K562 (cell line): Measurements from ENCODE around the gene GPHN. TPM values are rescaled to one million over a fixed set of nuclear protein-coding genes. Genes with fewer than 3 reads are reported as not detected.

Experiments used
- ATAC-seq: fragments of 200-7000 bp; cut with Tn5 transposase; 3 replicates; pipeline ENCODE4 v1.9.1; 2020; ENCODE audit warnings: moderate library complexity
- BruUV-seq: library from RNA; stranded (reverse); fragments of 400-500 nt; replicated peaks from 2 replicates; lab custom pipeline; 2021; lab: Mats Ljungman, UMichigan
- CTCF ChIA-PET: fragments of 300-600 bp; formaldehyde crosslinking; extraction: SDS; loops from one replicate; lab custom pipeline; 2021; ENCODE audit warnings: low intra/inter-chr PET ratio; lab: Yijun Ruan, JAX
- POLR2A ChIA-PET: fragments of 300-600, 350-650 bp; sonication (Branson Sonifier 250); formaldehyde crosslinking; extraction: SDS; loops from one replicate; lab custom pipeline; 2021; ENCODE audit warnings: antibody characterized with exemption, inconsistent platforms; lab: Yijun Ruan, JAX
- DNase-seq, 4 experiments: peaks; one replicate each; pipeline versions ENCODE4 v3.0.0 to v3.0.0-alpha.2; 2011 to 2018; ENCODE audit warnings: low spot score in 3 of 4, mixed read lengths in 3 of 4; ENCODE audit errors: extremely low read depth in 1 of 4
- FAIRE-seq: peaks from 2 replicates; lab custom pipeline; 2011; peaks lifted over from hg19 to GRCh38; lab: Jason Lieb, UNC
- H2AFZ ChIP-seq: 2 replicates; pipeline ENCODE4 v1.6.0; 2011; ENCODE audit warnings: low read depth, low read length, control low read depth, inconsistent platforms
- H3K27ac ChIP-seq: fragments of 200-600 bp; 3 replicates; pipeline ENCODE4 v1.8.0; 2011; ENCODE audit warnings: low read depth, mild to moderate bottlenecking, control low read depth, inconsistent platforms, low read length, moderate library complexity, mixed read lengths; ENCODE audit errors: extremely low read depth
- H3K27me3 ChIP-seq, 2 experiments: fragments of 300-600 bp in 1 of 2; 2 replicates in 1 of 2; 3 replicates in 1 of 2; pipeline versions ENCODE4 v1.6.0 to v1.8.0; 2011; ENCODE audit warnings: inconsistent platforms in 2 of 2, low read length in 2 of 2, mild to moderate bottlenecking in 1 of 2, mixed read lengths in 1 of 2, moderate library complexity in 1 of 2; ENCODE audit not compliant: control insufficient read depth in 2 of 2, insufficient read depth in 2 of 2
- H3K36me3 ChIP-seq: fragments of 300-600 bp; 3 replicates; pipeline ENCODE4 v1.8.0; 2011; ENCODE audit warnings: mild to moderate bottlenecking, low read length, inconsistent platforms; ENCODE audit not compliant: control insufficient read depth, insufficient read depth
- H3K4me1 ChIP-seq, 2 experiments: fragments of 200-600 bp in 1 of 2; replicated peaks in 1 of 2; 2 replicates in 1 of 2; 3 replicates in 1 of 2; pipeline versions ENCODE4 v1.5.1 to v1.8.0; 2011; ENCODE audit warnings: inconsistent platforms in 2 of 2, low read length in 2 of 2, mild to moderate bottlenecking in 1 of 2, mixed read lengths in 1 of 2, moderate library complexity in 1 of 2; ENCODE audit not compliant: control insufficient read depth in 2 of 2, insufficient read depth in 2 of 2
- H3K4me2 ChIP-seq: 2 replicates; pipeline ENCODE4 v1.6.1; 2011; ENCODE audit warnings: low read length, control low read depth, inconsistent platforms, mixed read lengths; ENCODE audit not compliant: insufficient read depth
- H3K4me3 ChIP-seq: fragments of 200-600 bp; sonication (generic), shearing (Covaris generic); 2 replicates; pipeline ENCODE4 v1.5.1; 2016; ENCODE audit warnings: control low read depth, inconsistent platforms
- H3K79me2 ChIP-seq: fragments of 200-600 bp; 3 replicates; pipeline ENCODE4 v1.8.0; 2011; ENCODE audit warnings: low read length, inconsistent platforms; ENCODE audit not compliant: control insufficient read depth, insufficient read depth
- H3K9ac ChIP-seq, 2 experiments: 2 replicates each; pipeline versions ENCODE4 v1.6.0 to v1.6.1; 2011; ENCODE audit warnings: low read depth in 2 of 2, low read length in 2 of 2, control low read depth in 1 of 2, inconsistent platforms in 1 of 2, mild to moderate bottlenecking in 1 of 2, mixed read lengths in 1 of 2; ENCODE audit not compliant: insufficient read depth in 1 of 2
- H3K9me1 ChIP-seq: one replicate; pipeline ENCODE4 v1.6.0; 2011; ENCODE audit warnings: inconsistent platforms, mild to moderate bottlenecking, low read length, moderate library complexity; ENCODE audit not compliant: control insufficient read depth, insufficient read depth
- H3K9me3 ChIP-seq: replicated peaks from 2 replicates; pipeline ENCODE4 v1.5.1; 2011; ENCODE audit warnings: low read depth, low read length, inconsistent platforms; ENCODE audit not compliant: control insufficient read depth, insufficient read depth
- H4K20me1 ChIP-seq: replicated peaks from 2 replicates; pipeline ENCODE4 v1.6.1; 2011; ENCODE audit warnings: low read length, inconsistent platforms, mixed read lengths; ENCODE audit not compliant: control insufficient read depth, insufficient read depth
- CHD2 ChIP-seq: IDR thresholded peaks from 2 replicates; pipeline ENCODE4 v1.6.1; 2011; ENCODE audit warnings: low read depth, low read length
- KLF16 ChIP-seq: IDR thresholded peaks from 2 replicates; pipeline ENCODE4 v1.6.1; 2016; ENCODE audit warnings: antibody characterized with exemption
- KLF6 ChIP-seq: fragments of 250-450 bp; sonication (Bioruptor Pico); IDR thresholded peaks from 2 replicates; pipeline ENCODE4 v1.4.0; 2020; ENCODE audit warnings: mild to moderate bottlenecking, moderate library complexity, borderline replicate concordance
- NEUROD1 ChIP-seq: fragments of 150-350 bp; IDR thresholded peaks from 2 replicates; pipeline ENCODE4 v1.6.1; 2014; ENCODE audit warnings: borderline replicate concordance, low read length, low read depth; ENCODE audit not compliant: partially characterized antibody
- RBM22 ChIP-seq: fragments of 200-400 bp; formaldehyde crosslinking; IDR thresholded peaks from 2 replicates; pipeline ENCODE4 v1.6.1; 2018; ENCODE audit warnings: low read length, low read depth; ENCODE audit not compliant: poor library complexity, severe bottlenecking
- RHOXF2B ChIP-seq: fragments of 250-450 bp; sonication (Bioruptor Pico); conservative IDR thresholded peaks from 2 replicates; pipeline ENCODE4 v1.5.1; 2021
- SMARCA4 ChIP-seq: fragments of 450-650 bp; IDR thresholded peaks from 2 replicates; pipeline ENCODE4 v1.6.1; 2016
- SUPT5H ChIP-seq: fragments of 450-650 bp; IDR thresholded peaks from 2 replicates; pipeline ENCODE4 v1.6.1; 2016
- TARDBP ChIP-seq: fragments of 450-650 bp; IDR thresholded peaks from 2 replicates; pipeline ENCODE4 v1.6.1; 2016
- TCF7 ChIP-seq: sonication (generic); IDR thresholded peaks from 2 replicates; pipeline ENCODE4 v1.6.1; 2016; ENCODE audit warnings: antibody characterized with exemption, borderline replicate concordance
- ZBTB8A ChIP-seq: fragments of 450-650 bp; IDR thresholded peaks from 2 replicates; pipeline ENCODE4 v1.6.1; 2018; ENCODE audit warnings: mild to moderate bottlenecking, moderate library complexity; ENCODE audit not compliant: partially characterized antibody
- ZNF24 ChIP-seq: fragments of 450-650 bp; IDR thresholded peaks from 2 replicates; pipeline ENCODE4 v1.6.1; 2016
- ZNF274 ChIP-seq: IDR thresholded peaks from 2 replicates; pipeline ENCODE4 v1.6.1; 2011; ENCODE audit warnings: low read depth, mild to moderate bottlenecking, low read length, moderate library complexity, borderline replicate concordance
- ZNF311 ChIP-seq: fragments of 250-450 bp; sonication (Bioruptor Pico); IDR thresholded peaks from 2 replicates; pipeline ENCODE4 v1.4.0; 2020; ENCODE audit warnings: mild to moderate bottlenecking, moderate library complexity
- ZNF511 ChIP-seq: sonication (generic); formaldehyde crosslinking; IDR thresholded peaks from 2 replicates; pipeline ENCODE4 v1.8.0; 2022; ENCODE audit warnings: mild to moderate bottlenecking, missing genetic modification reagents
- WGBS: fragments of 100-300 bp; shearing (Covaris generic); methylation state at CpG from one replicate; pipeline ENCODE4 v1.1.6; 2016; ENCODE audit warnings: low coverage, mixed read lengths; ENCODE audit not compliant: insufficient coverage; ENCODE audit errors: missing lambda C conversion rate; 5-methylcytosine and 5-hydroxymethylcytosine counted together
- in situ Hi-C: fragments of 300-500 bp; cut with MboI; formaldehyde crosslinking; loops from 4 replicates; pipeline ENCODE4 v1.15.0; 2018; ENCODE audit warnings: inconsistent platforms, mixed read lengths
- intact Hi-C: fragments of 100-400 bp; cut with micrococcal nuclease; formaldehyde crosslinking; loops from 2 replicates; pipeline ENCODE4 v1.14.2; 2022
- polyA plus RNA-seq, 8 experiments: library from polyadenylated mRNA; depleted of rRNA in 4 of 8; stranded (reverse) in 5 of 8; unstranded in 3 of 8; fragments of >200 nt; fragmentation: Nextera tagmentation in 2 of 8; fragmentation: Illumina TruSeq in 1 of 8; extraction: Ambion mirVana in 2 of 8; extraction: Trizol in 1 of 8; gene quantifications; 2 replicates each; pipeline versions ENCODE4 v1.2.1 to v1.2.3, GENCODE V29; 2011 to 2014; ENCODE audit warnings: inconsistent platforms in 1 of 8, missing spikeins in 1 of 8
- total RNA-seq, 7 experiments: library from RNA; depleted of rRNA in 6 of 7; stranded (reverse); fragments of >200 nt in 6 of 7; fragmentation: Illumina TruSeq in 2 of 7; extraction: Trizol in 2 of 7; gene quantifications; 2 replicates each; pipeline versions ENCODE4 v1.2.1 to v1.2.3, GENCODE V29; 2011 to 2021; ENCODE audit warnings: low replicate concordance in 1 of 7

Gene GPHN
- total and polyA plus RNA-seq, 9 of the 15 experiments (the other 6 are each of a cell fraction or from before 2014, with no cell fraction given): 5.9 to 16.0 (median 11.4) TPM

DNA sequence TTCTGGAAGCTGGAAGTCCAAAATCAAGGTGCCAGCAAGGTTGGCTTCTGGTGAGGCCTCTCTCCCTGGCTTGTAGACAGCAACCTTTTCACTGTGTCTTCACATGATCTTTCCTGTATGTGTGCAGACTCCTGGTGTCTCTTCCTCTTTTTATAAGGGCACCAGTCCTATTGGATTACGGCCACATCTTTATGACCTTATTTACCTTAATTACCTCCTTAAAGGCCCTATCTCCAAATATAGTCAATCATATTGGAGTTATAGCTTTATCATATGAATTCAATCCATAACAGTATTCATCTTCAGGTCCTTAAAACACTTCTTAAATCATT, 660.1 kb downstream of the GPHN start:
- no peaks in the 10 kb centered on the region for H4K20me1 ChIP-seq
- H3K36me3 ChIP-seq: no peaks in the 10 kb centered on the region
- ATAC-seq: no peak
- BruUV-seq: no TSS peak
- POLR2A ChIA-PET: interaction anchor here (0.7 kb wide), 1 partner anchor 132 kb away, joined by 3 read pairs; no protein-coding TSS in a partner anchor
- no peaks in the 10 kb centered on the region for H3K27me3 ChIP-seq
- H3K27ac ChIP-seq: no peak overlapping the region
- no peaks in the 10 kb centered on the region for H3K4me1 ChIP-seq
- WGBS: 80% methylated on average over 1 of the region's 1 CpG
- TF ChIP-seq ZNF311 (CRISPR knock-in tag) (no peak), KLF6 (CRISPR knock-in tag) (no peak), SMARCA4 (no peak), CHD2 (no peak), ZNF274 (no peak), SUPT5H (no peak), NEUROD1 (no peak), RBM22 (no peak), ZBTB8A (no peak), ZNF511 (CRISPR knock-in tag) (no peak), TARDBP (no peak), RHOXF2B (CRISPR knock-in tag) (no peak), KLF16 (no peak), ZNF24 (no peak), TCF7 (no peak)
- TF ChIP-seq, all 486 proteins: peak for 0
- Histone ChIP-seq H3K9me3 (peaks cover 2% of the 10 kb centered on the region), H3K4me3 (no peak overlapping the region), H3K9me1 (no peaks in the 10 kb centered on the region), H3K79me2 (no peaks in the 10 kb centered on the region), H3K4me2 (no peak overlapping the region), H2AFZ (no peak overlapping the region), H3K9ac (no peak overlapping the region)
- FAIRE-seq: no peak
- CTCF ChIA-PET: interaction anchor here (1.7 kb wide), 1 partner anchor 117 kb away, joined by 5 read pairs; no protein-coding TSS in a partner anchor
- DNase-seq: no peak
- intact Hi-C loops (no loop called here), in situ Hi-C loops (loop anchor here (5.0 kb wide), 1 partner anchor 114 kb away; no protein-coding TSS in a partner anchor)
